ENCODE results near the gene MEGF6.

Gene MEGF6

GRCh38 chr1:3563610-3564009 is 47.7 kb downstream of the MEGF6 start:
- H3K4me3 ChIP-seq (ENCODE audit: low read depth, low read length) = no peak overlapping the region
- H3K4me2 ChIP-seq (ENCODE audit: low read length) = no peak overlapping the region
- TF ChIP-seq, protein P1, sequence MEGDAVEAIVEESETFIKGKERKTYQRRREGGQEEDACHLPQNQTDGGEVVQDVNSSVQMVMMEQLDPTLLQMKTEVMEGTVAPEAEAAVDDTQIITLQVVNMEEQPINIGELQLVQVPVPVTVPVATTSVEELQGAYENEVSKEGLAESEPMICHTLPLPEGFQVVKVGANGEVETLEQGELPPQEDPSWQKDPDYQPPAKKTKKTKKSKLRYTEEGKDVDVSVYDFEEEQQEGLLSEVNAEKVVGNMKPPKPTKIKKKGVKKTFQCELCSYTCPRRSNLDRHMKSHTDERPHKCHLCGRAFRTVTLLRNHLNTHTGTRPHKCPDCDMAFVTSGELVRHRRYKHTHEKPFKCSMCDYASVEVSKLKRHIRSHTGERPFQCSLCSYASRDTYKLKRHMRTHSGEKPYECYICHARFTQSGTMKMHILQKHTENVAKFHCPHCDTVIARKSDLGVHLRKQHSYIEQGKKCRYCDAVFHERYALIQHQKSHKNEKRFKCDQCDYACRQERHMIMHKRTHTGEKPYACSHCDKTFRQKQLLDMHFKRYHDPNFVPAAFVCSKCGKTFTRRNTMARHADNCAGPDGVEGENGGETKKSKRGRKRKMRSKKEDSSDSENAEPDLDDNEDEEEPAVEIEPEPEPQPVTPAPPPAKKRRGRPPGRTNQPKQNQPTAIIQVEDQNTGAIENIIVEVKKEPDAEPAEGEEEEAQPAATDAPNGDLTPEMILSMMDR (IDR thresholded peaks at IDR 0.05) = no peak
- no peak overlapping the region for H2AFZ ChIP-seq
- no peaks in the 10 kb centered on the region for H3K36me3 ChIP-seq (ENCODE audit: control insufficient read depth, insufficient read depth, low read length)
- H3K27me3 ChIP-seq (ENCODE audit: control insufficient read depth, insufficient read depth, low read length) = no peaks in the 10 kb centered on the region
- H3K9me3 ChIP-seq (ENCODE audit: control insufficient read depth, low read length) = no peaks in the 10 kb centered on the region
- no peak overlapping the region for H3K27ac ChIP-seq
- H3K79me2 ChIP-seq = no peaks in the 10 kb centered on the region
- no peak overlapping the region for H3K9ac ChIP-seq
- no peaks in the 10 kb centered on the region for H3K4me1 ChIP-seq

DNA sequence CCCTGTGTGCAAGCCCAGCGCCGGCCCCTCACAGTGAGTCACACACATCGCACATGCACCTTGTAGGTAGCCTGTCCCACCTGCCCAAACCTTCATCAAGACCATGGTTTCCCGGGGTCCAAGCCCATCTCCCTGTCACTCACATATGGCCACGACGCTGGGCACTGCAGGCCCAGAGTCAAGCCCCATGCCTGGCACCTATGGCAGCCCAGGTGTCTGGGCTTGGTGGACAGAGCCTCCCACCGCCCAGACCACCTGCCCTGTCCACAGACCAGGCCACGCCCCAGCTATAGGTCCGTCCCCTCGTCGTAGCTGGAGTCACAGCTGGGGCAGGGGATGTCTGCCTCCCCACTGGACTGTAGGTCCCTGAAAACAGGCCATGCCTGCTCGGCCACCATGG is 48.2 kb downstream of the MEGF6 start:
- no peaks in the 10 kb centered on the region for H3K9me3 ChIP-seq (ENCODE audit: control insufficient read depth, low read length)
- no peaks in the 10 kb centered on the region for H3K79me2 ChIP-seq
- H3K27ac ChIP-seq = no peak overlapping the region
- no peak overlapping the region for H3K4me3 ChIP-seq (ENCODE audit: low read depth, low read length)
- H3K36me3 ChIP-seq (ENCODE audit: control insufficient read depth, insufficient read depth, low read length) = no peaks in the 10 kb centered on the region
- H2AFZ ChIP-seq = no peak overlapping the region
- H3K4me2 ChIP-seq (ENCODE audit: low read length) = no peak overlapping the region
- no peaks in the 10 kb centered on the region for H3K27me3 ChIP-seq (ENCODE audit: control insufficient read depth, insufficient read depth, low read length)
- TF ChIP-seq, protein P1 (IDR thresholded peaks at IDR 0.05) = no peak
- H3K9ac ChIP-seq = no peak overlapping the region
- H3K4me1 ChIP-seq = no peaks in the 10 kb centered on the region

DNA sequence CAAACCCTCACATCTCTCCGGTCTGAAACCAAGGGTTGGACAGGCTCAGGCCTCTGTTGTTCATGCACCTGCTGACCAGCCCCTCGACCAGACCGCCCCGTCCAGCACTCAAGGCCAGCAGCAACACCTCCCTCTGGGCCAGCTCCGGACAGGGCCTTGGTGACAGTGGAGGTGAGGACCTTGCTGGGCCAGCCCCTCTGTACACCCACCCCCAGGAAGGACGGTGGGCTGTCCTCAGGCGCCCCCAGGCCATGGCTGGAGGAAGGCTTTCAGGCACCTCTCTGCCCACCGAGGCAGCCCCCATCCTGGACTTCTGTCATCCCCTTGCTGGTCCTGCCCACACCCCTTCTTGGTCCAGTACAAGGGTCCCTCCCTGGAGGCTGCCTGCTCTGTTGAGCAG is 48.6 kb downstream of the MEGF6 start:
- no peaks in the 10 kb centered on the region for H3K27me3 ChIP-seq (ENCODE audit: control insufficient read depth, insufficient read depth, low read length)
- H3K9ac ChIP-seq = no peak overlapping the region
- H3K4me2 ChIP-seq (ENCODE audit: low read length) = no peak overlapping the region
- no peak overlapping the region for H2AFZ ChIP-seq
- no peaks in the 10 kb centered on the region for H3K79me2 ChIP-seq
- TF ChIP-seq, protein P1 (IDR thresholded peaks at IDR 0.05) = no peak
- H3K4me3 ChIP-seq (ENCODE audit: low read depth, low read length) = no peak overlapping the region
- H3K27ac ChIP-seq = no peak overlapping the region
- H3K4me1 ChIP-seq = no peaks in the 10 kb centered on the region
- H3K9me3 ChIP-seq (ENCODE audit: control insufficient read depth, low read length) = no peaks in the 10 kb centered on the region
- no peaks in the 10 kb centered on the region for H3K36me3 ChIP-seq (ENCODE audit: control insufficient read depth, insufficient read depth, low read length)

GRCh38 chr1:3561702-3562101 is 49.6 kb downstream of the MEGF6 start:
- no peak overlapping the region for H3K4me3 ChIP-seq (ENCODE audit: low read depth, low read length)
- no peak overlapping the region for H3K27ac ChIP-seq
- no peak overlapping the region for H3K9ac ChIP-seq
- H3K36me3 ChIP-seq (ENCODE audit: control insufficient read depth, insufficient read depth, low read length) = no peaks in the 10 kb centered on the region
- H3K4me2 ChIP-seq (ENCODE audit: low read length) = no peak overlapping the region
- no peaks in the 10 kb centered on the region for H3K79me2 ChIP-seq
- no peaks in the 10 kb centered on the region for H3K27me3 ChIP-seq (ENCODE audit: control insufficient read depth, insufficient read depth, low read length)
- no peaks in the 10 kb centered on the region for H3K9me3 ChIP-seq (ENCODE audit: control insufficient read depth, low read length)
- no peaks in the 10 kb centered on the region for H3K4me1 ChIP-seq
- no peak overlapping the region for H2AFZ ChIP-seq
- TF ChIP-seq, protein P1 (IDR thresholded peaks at IDR 0.05) = no peak

- H3K4me3 ChIP-seq (ENCODE audit: low read depth, low read length) = no peak overlapping the region
- TF ChIP-seq, protein P1 (IDR thresholded peaks at IDR 0.05) = no peak
- H3K9me3 ChIP-seq (ENCODE audit: control insufficient read depth, low read length) = no peaks in the 10 kb centered on the region
- H3K9ac ChIP-seq = no peak overlapping the region
- H3K36me3 ChIP-seq (ENCODE audit: control insufficient read depth, insufficient read depth, low read length) = no peaks in the 10 kb centered on the region
- no peaks in the 10 kb centered on the region for H3K79me2 ChIP-seq
- H3K27ac ChIP-seq = no peak overlapping the region
- H3K4me2 ChIP-seq (ENCODE audit: low read length) = no peak overlapping the region
- no peaks in the 10 kb centered on the region for H3K27me3 ChIP-seq (ENCODE audit: control insufficient read depth, insufficient read depth, low read length)
- H3K4me1 ChIP-seq = no peaks in the 10 kb centered on the region
- no peak overlapping the region for H2AFZ ChIP-seq
Measured at GRCh38 chr1:3560981-3561380, 50.3 kb downstream of the MEGF6 start.

All from parathyroid adenoma (tissue), 2 donors.